ENCODE data around the gene SCGB2B2.

- no peak for TF ChIP-seq EZH2phosphoT487 (IDR thresholded peaks at IDR 0.05; ENCODE audit: insufficient read depth, low read depth)
- no peak for TF ChIP-seq EZH2 (IDR thresholded peaks at IDR 0.05; ENCODE audit: insufficient read depth, poor library complexity, severe bottlenecking)
Measured at GRCh38 chr19:34673590-34673989, 3.4 kb downstream of the SCGB2B2 start.
